ENCODE data around the gene CRELD1. TPM values are rescaled to one million over a fixed set of nuclear protein-coding genes. Genes with fewer than 3 reads are reported as not detected.

Gene CRELD1
- total and polyA plus RNA-seq, 9 of the 15 experiments (the other 6 are each of a cell fraction or from before 2014, with no cell fraction given) = 3.3 to 25.8 (median 16.5) TPM

GRCh38 chr3:9897408-9898372 lies 35.9 kb upstream of the CRELD1 start (continued):
- TF ChIP-seq MXI1 (IDR thresholded peaks at IDR 0.05; ENCODE audit: low read depth, low read length) = 0 out of 2 replicates have a peak, but pooled peaks have one; percentile 27
- TF ChIP-seq ELF2 (CRISPR knock-in tag; IDR thresholded peaks at IDR 0.05) = no peak
- TF ChIP-seq ARHGAP35 (IDR thresholded peaks at IDR 0.05; ENCODE audit: partially characterized antibody) = no peak
- TF ChIP-seq PHB2 (IDR thresholded peaks at IDR 0.05; ENCODE audit: low read depth) = no peak
- TF ChIP-seq HDAC1 (IDR thresholded peaks at IDR 0.05) = peak in 1 of 2 experiments; percentile 17; a peak in 1 of 4 replicates
- TF ChIP-seq PHF20 (IDR thresholded peaks at IDR 0.05; ENCODE audit: partially characterized antibody) = no peak
- peak; percentile 95 for TF ChIP-seq ZNF592 (IDR thresholded peaks at IDR 0.05)
- TF ChIP-seq ZNF263 (CRISPR knock-in tag; IDR thresholded peaks at IDR 0.05; ENCODE audit: borderline replicate concordance) = no peak
- peak; percentile 79; the same call in 1 of the 2 replicates for TF ChIP-seq BACH1 (tag; IDR thresholded peaks at IDR 0.05)
- no peak for TF ChIP-seq ZSCAN29 (IDR thresholded peaks at IDR 0.05)
- peak; percentile 86 for TF ChIP-seq CREB3 (tag; conservative IDR thresholded peaks at IDR 0.05; ENCODE audit: low read depth)
- TF ChIP-seq ATF7 (IDR thresholded peaks at IDR 0.05) = peak; percentile 64; the same call in 1 of the 2 replicates
- peak; percentile 59; the same call in 1 of the 2 replicates for TF ChIP-seq CBX5 (IDR thresholded peaks at IDR 0.05; ENCODE audit: borderline replicate concordance, low read depth)
- TF ChIP-seq MCM3 (IDR thresholded peaks at IDR 0.05) = no peak
- peak; percentile 52; the same call in 1 of the 2 replicates for TF ChIP-seq ZBTB17 (CRISPR knock-in tag; IDR thresholded peaks at IDR 0.05)
- peak in 1 of 3 experiments; percentile 73; a peak in 2 of 6 replicates for TF ChIP-seq ZBTB11 (CRISPR knock-in tag; IDR thresholded peaks at IDR 0.05)
- TF ChIP-seq ZNF239 (CRISPR knock-in tag; IDR thresholded peaks at IDR 0.05) = no peak
- TF ChIP-seq NRF1 (conservative IDR thresholded peaks at IDR 0.05 in 1 of 2, IDR thresholded peaks at IDR 0.05 in 1 of 2) = peak; percentile 90 to 91
- no peak for TF ChIP-seq PHTF2 (CRISPR knock-in tag; IDR thresholded peaks at IDR 0.05)
- no peak for TF ChIP-seq ZC3H11A (IDR thresholded peaks at IDR 0.05; ENCODE audit: low read depth, low read length)
